ENCODE results near the gene B3GNT3. TPM values are rescaled to one million over a fixed set of nuclear protein-coding genes. Genes with fewer than 3 reads are reported as not detected.

Gene B3GNT3
- total and polyA plus RNA-seq, 2 of the 13 experiments (the other 11 are each of a cell fraction or from before 2014, with no cell fraction given): 0.86 to 4.0 TPM

GRCh38 chr19:17766543-17767131 lies 28.3 kb upstream of the B3GNT3 start (continued):
- TF ChIP-seq, protein P1, sequence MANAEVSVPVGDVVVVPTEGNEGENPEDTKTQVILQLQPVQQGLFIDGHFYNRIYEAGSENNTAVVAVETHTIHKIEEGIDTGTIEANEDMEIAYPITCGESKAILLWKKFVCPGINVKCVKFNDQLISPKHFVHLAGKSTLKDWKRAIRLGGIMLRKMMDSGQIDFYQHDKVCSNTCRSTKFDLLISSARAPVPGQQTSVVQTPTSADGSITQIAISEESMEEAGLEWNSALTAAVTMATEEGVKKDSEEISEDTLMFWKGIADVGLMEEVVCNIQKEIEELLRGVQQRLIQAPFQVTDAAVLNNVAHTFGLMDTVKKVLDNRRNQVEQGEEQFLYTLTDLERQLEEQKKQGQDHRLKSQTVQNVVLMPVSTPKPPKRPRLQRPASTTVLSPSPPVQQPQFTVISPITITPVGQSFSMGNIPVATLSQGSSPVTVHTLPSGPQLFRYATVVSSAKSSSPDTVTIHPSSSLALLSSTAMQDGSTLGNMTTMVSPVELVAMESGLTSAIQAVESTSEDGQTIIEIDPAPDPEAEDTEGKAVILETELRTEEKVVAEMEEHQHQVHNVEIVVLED (CRISPR knock-in tag; IDR thresholded peaks at IDR 0.05; ENCODE audit: borderline replicate concordance): peak; percentile 59; the same call in 1 of the 2 replicates
- TF ChIP-seq ARID2 (CRISPR knock-in tag; IDR thresholded peaks at IDR 0.05; ENCODE audit: borderline replicate concordance) (0 out of 2 replicates have a peak, but pooled peaks have one; percentile 23), ZBTB1 (CRISPR knock-in tag; IDR thresholded peaks at IDR 0.05; ENCODE audit: borderline replicate concordance) (no peak), NFIC (IDR thresholded peaks at IDR 0.05; ENCODE audit: low read length) (peak; percentile 65; the same call in 1 of the 2 replicates), CBX1 (IDR thresholded peaks at IDR 0.05; ENCODE audit: low read depth) (no peak), ZSCAN25 (CRISPR knock-in tag; IDR thresholded peaks at IDR 0.05) (0 out of 2 replicates have a peak, but pooled peaks have one; percentile 29), ZNF432 (CRISPR knock-in tag; IDR thresholded peaks at IDR 0.05; ENCODE audit: borderline replicate concordance) (no peak), JUN (CRISPR knock-in tag; IDR thresholded peaks at IDR 0.05) (no peak), ZNF883 (CRISPR knock-in tag; IDR thresholded peaks at IDR 0.05; ENCODE audit: not compliant biosample characterization) (peak; percentile 40), SNAPC2 (CRISPR knock-in tag; IDR thresholded peaks at IDR 0.05) (0 out of 2 replicates have a peak, but pooled peaks have one; percentile 46), HNF1B (CRISPR knock-in tag; IDR thresholded peaks at IDR 0.05) (peak; percentile 73; the same call in 1 of the 2 replicates), REL (CRISPR knock-in tag; conservative IDR thresholded peaks at IDR 0.05) (no peak), AFF4 (CRISPR knock-in tag; IDR thresholded peaks at IDR 0.05) (no peak), ZNF761 (CRISPR knock-in tag; conservative IDR thresholded peaks at IDR 0.05) (no peak), FOXA1 (IDR thresholded peaks at IDR 0.05) (no peak), FOXA1 (CRISPR knock-in tag; IDR thresholded peaks at IDR 0.05) (no peak), AGO1 (IDR thresholded peaks at IDR 0.05; ENCODE audit: low read depth, low read length, poor library complexity, severe bottlenecking) (peak; percentile 60), ZNF598 (CRISPR knock-in tag; IDR thresholded peaks at IDR 0.05; ENCODE audit: borderline replicate concordance) (0 out of 2 replicates have a peak, but pooled peaks have one; percentile 54), CREM (IDR thresholded peaks at IDR 0.05) (peak; percentile 29; the same call in 1 of the 2 replicates), CREM (CRISPR knock-in tag; IDR thresholded peaks at IDR 0.05) (no peak)
- TF ChIP-seq, protein P2, sequence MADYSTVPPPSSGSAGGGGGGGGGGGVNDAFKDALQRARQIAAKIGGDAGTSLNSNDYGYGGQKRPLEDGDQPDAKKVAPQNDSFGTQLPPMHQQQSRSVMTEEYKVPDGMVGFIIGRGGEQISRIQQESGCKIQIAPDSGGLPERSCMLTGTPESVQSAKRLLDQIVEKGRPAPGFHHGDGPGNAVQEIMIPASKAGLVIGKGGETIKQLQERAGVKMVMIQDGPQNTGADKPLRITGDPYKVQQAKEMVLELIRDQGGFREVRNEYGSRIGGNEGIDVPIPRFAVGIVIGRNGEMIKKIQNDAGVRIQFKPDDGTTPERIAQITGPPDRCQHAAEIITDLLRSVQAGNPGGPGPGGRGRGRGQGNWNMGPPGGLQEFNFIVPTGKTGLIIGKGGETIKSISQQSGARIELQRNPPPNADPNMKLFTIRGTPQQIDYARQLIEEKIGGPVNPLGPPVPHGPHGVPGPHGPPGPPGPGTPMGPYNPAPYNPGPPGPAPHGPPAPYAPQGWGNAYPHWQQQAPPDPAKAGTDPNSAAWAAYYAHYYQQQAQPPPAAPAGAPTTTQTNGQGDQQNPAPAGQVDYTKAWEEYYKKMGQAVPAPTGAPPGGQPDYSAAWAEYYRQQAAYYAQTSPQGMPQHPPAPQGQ (CRISPR knock-in tag; IDR thresholded peaks at IDR 0.05; ENCODE audit: borderline replicate concordance): no peak

All from HepG2 (cell line).